Cardiac muscle cell (in vitro differentiated cells and primary cell): Measurements from ENCODE around the gene FRZB. TPM values are rescaled to one million over a fixed set of nuclear protein-coding genes. Genes with fewer than 3 reads are reported as not detected.
A peak's percentile ranks its signal among the peaks of the same experiment; 100 is the strongest.

ENCODE experiments used
- DNase-seq, 2 donors: peaks; one replicate each; pipeline versions ENCODE4 v3.0.0 to v3.0.0-alpha.2; 2010 to 2017; ENCODE audit warnings: low read depth in 1 of 2, low spot score in 1 of 2
- H3K27ac ChIP-seq: fragments of 200-600 bp; sonication (generic); 2 replicates; pipeline ENCODE4 v1.5.1; 2016
- H3K27me3 ChIP-seq: fragments of 200-600 bp; sonication (generic); 2 replicates; pipeline ENCODE4 v1.6.0; 2016; ENCODE audit warnings: control low read depth
- H3K36me3 ChIP-seq: fragments of 200-600 bp; sonication (generic); 2 replicates; pipeline ENCODE4 v1.5.1; 2016; ENCODE audit warnings: control low read depth
- H3K4me1 ChIP-seq: fragments of 200-600 bp; sonication (generic); 2 replicates; pipeline ENCODE4 v1.8.1; 2017; ENCODE audit warnings: low read depth, mild to moderate bottlenecking, mixed run types
- H3K4me3 ChIP-seq: fragments of 200-600 bp; sonication (generic); 2 replicates; pipeline ENCODE4 v1.5.1; 2016; ENCODE audit warnings: mild to moderate bottlenecking
- H3K9me3 ChIP-seq: fragments of 200-600 bp; sonication (generic); 2 replicates; pipeline ENCODE4 v1.5.1; 2017; ENCODE audit warnings: low read depth, mild to moderate bottlenecking, control low read depth
- CTCF ChIP-seq: IDR thresholded peaks from 2 replicates; pipeline ENCODE4 v1.5.1; 2012; ENCODE audit warnings: low read depth, mild to moderate bottlenecking, low read length
- polyA plus RNA-seq: library from polyadenylated mRNA; unstranded; fragments of >200 nt; fragmentation: Nextera tagmentation; extraction: Ambion mirVana; gene quantifications from 2 replicates; pipeline ENCODE4 v1.2.1, GENCODE V29; 2016
- total RNA-seq: library from RNA; depleted of rRNA; stranded (reverse); fragments of >200 nt; gene quantifications from 2 replicates; pipeline ENCODE4 v1.2.3, GENCODE V29; 2016

Gene FRZB
- total and polyA plus RNA-seq, 2 experiments from 2014 or later = 9.6 to 23.9 TPM

- no peak for DNase-seq
- peaks cover 10% of the 10 kb centered on the region for H3K4me1 ChIP-seq
- H3K9me3 ChIP-seq = no peaks in the 10 kb centered on the region
- no peak overlapping the region for H3K4me3 ChIP-seq
- H3K27ac ChIP-seq = no peak overlapping the region
- no peaks in the 10 kb centered on the region for H3K36me3 ChIP-seq
- TF ChIP-seq CTCF = no peak
- no peaks in the 10 kb centered on the region for H3K27me3 ChIP-seq
These were observed 4.3 kb downstream of the FRZB start for GRCh38 chr2:182862091-182862490.

- TF ChIP-seq CTCF = no peak
- H3K4me1 ChIP-seq = peaks cover 5% of the 10 kb centered on the region
- no peak overlapping the region for H3K4me3 ChIP-seq
- DNase-seq = no peak
- no peaks in the 10 kb centered on the region for H3K27me3 ChIP-seq
- H3K36me3 ChIP-seq = no peaks in the 10 kb centered on the region
- H3K27ac ChIP-seq = no peak overlapping the region
- H3K9me3 ChIP-seq = no peaks in the 10 kb centered on the region
These were observed 5.6 kb downstream of the FRZB start for GRCh38 chr2:182860858-182861257.

DNA sequence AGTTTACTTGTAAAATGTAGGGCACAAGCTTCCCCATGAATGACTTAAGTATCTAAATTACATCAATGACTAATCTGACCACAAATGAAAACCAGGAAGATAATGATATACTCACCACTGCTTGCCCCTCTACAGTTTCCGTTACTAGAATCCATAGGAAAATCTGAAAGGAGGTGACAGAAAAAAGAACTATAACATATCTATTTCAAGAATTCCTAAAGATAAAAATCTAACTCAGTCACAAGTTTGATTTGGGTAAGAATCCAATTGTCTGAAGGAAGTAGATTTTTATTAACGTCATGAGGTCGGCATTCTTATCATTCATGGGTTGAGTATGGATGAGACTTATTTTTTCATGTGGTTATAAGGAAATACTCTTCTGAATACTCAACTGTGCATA lies 7.8 kb downstream of the FRZB start:
- H3K9me3 ChIP-seq = no peaks in the 10 kb centered on the region
- no peak for TF ChIP-seq CTCF
- H3K4me3 ChIP-seq = no peak overlapping the region
- H3K4me1 ChIP-seq = peaks cover 9% of the 10 kb centered on the region
- no peak for DNase-seq
- H3K27me3 ChIP-seq = no peaks in the 10 kb centered on the region
- no peaks in the 10 kb centered on the region for H3K36me3 ChIP-seq
- no peak overlapping the region for H3K27ac ChIP-seq

- no peak overlapping the region for H3K27ac ChIP-seq
- H3K4me1 ChIP-seq = peaks cover 9% of the 10 kb centered on the region
- H3K4me3 ChIP-seq = no peak overlapping the region
- no peaks in the 10 kb centered on the region for H3K27me3 ChIP-seq
- DNase-seq = no peak
- no peaks in the 10 kb centered on the region for H3K9me3 ChIP-seq
- no peaks in the 10 kb centered on the region for H3K36me3 ChIP-seq
- no peak for TF ChIP-seq CTCF
These were observed 11.1 kb downstream of the FRZB start for GRCh38 chr2:182855376-182855775.

DNA sequence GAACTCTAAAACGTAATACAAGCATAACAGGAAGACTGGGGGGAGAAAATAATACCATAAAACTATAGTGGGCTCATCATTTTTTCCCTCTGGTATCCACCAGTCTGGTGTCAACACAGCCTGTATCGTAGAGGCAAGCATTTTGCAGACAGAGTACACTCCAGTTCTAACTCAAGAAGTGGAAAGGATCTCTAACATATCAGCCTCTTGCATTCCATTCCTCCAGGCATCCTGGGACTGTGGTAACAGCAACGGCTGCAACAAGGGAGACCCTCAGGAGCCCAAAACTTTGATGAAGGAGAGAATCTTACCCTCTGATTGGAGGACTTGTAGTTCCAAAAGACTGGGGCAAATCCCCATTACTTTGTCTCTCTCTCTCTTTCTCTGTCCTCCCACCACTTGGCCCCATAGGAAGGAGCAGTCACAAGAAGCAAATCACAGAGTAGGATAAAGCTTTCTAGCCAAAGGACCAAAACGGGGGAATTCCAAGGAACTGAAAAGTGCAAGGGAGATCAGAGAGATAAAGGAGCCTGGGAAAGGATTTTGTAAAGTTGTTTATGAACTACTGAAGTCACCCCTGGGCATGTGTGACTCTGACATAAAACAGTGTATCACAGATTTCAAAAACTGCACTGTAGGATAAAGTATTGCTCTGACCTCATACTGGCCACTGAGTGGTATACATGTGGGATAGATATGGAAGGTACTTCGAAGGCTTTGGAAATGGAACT lies 11.9 kb downstream of the FRZB start:
- DNase-seq = peak in 1 of 2 donors; percentile 62
- H3K36me3 ChIP-seq = no peaks in the 10 kb centered on the region
- H3K4me1 ChIP-seq = peaks cover 9% of the 10 kb centered on the region
- no peak for TF ChIP-seq CTCF
- peak overlapping the region; percentile 61 for H3K27ac ChIP-seq
- no peak overlapping the region for H3K4me3 ChIP-seq
- H3K9me3 ChIP-seq = no peaks in the 10 kb centered on the region
- H3K27me3 ChIP-seq = no peaks in the 10 kb centered on the region
